Measurements from ENCODE around the gene SNX5.

SNX5 gene

DNA sequence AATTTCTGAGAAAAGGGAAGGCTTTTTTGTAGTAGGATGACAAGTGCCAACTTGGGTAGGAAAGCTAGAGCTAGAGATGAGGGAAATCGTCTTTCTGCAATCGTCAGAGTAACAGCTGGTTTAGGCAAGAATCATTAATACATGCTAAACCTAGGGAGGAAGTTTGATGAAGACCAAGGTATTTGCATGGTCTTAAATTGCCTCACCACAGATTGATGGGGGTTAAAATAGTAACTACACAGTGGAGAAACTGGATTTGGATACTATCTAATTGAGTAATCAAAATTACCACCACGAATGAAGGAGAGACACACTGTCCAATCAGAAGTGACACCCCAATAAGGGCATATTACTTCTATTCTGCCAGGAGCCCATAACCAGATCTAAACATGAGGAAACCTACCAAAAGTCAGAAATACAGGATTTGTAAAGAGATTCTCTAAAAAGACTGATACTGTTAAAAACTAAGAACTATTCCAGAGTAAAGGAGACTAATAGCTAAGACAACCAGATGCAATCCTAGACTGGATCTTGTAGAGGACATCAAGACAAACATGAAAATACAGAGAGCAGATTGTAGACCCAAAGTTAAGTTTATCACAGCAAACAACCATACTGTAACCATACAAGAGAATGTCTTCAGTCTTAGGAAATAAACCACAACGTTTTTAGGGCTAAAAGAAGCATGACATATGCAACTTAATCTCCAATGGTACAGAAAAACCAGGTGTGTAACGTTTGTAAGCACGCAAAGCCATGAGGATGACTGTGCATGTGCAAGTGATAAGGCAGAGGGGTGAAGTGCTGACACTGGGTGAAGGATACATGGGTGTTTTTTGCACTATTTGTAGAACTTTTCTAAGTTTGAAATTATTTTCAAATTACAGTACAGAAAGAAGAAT is 21.8 kb downstream of the SNX5 start:
- Histone ChIP-seq H3K79me2 (ENCODE audit: insufficient read depth, low read length) (peaks cover 37% of the 10 kb centered on the region; the same call in 1 of the 2 replicates), H3K9me2 (replicated peaks; ENCODE audit: insufficient read depth, low read length) (no peaks in the 10 kb centered on the region), H3K4me3 (ENCODE audit: insufficient read depth, low read length, poor library complexity, severe bottlenecking) (no peak overlapping the region), H4K20me1 (ENCODE audit: low read depth, low read length) (peaks cover 77% of the 10 kb centered on the region), H3K9ac (ENCODE audit: low read length) (no peak overlapping the region), H3K36me3 (ENCODE audit: low read length) (peaks cover 90% of the 10 kb centered on the region), H3K4me2 (ENCODE audit: low read depth, low read length, poor library complexity, severe bottlenecking) (no peak overlapping the region), H3K27ac (ENCODE audit: low read depth, low read length) (no peak overlapping the region), H3F3A (ENCODE audit: insufficient read depth) (peaks cover 66% of the 10 kb centered on the region), H3K27me3 (ENCODE audit: low read length) (no peaks in the 10 kb centered on the region), H2AFZ (ENCODE audit: low read depth, low read length, severe bottlenecking) (no peak overlapping the region), H3K9me3 (ENCODE audit: insufficient read depth, low read length) (no peaks in the 10 kb centered on the region)
- TF ChIP-seq, protein P1, sequence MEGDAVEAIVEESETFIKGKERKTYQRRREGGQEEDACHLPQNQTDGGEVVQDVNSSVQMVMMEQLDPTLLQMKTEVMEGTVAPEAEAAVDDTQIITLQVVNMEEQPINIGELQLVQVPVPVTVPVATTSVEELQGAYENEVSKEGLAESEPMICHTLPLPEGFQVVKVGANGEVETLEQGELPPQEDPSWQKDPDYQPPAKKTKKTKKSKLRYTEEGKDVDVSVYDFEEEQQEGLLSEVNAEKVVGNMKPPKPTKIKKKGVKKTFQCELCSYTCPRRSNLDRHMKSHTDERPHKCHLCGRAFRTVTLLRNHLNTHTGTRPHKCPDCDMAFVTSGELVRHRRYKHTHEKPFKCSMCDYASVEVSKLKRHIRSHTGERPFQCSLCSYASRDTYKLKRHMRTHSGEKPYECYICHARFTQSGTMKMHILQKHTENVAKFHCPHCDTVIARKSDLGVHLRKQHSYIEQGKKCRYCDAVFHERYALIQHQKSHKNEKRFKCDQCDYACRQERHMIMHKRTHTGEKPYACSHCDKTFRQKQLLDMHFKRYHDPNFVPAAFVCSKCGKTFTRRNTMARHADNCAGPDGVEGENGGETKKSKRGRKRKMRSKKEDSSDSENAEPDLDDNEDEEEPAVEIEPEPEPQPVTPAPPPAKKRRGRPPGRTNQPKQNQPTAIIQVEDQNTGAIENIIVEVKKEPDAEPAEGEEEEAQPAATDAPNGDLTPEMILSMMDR (IDR thresholded peaks at IDR 0.05; ENCODE audit: insufficient read depth, low read length, poor library complexity, severe bottlenecking) = no peak
- no peak for TF ChIP-seq EZH2phosphoT487 (conservative IDR thresholded peaks at IDR 0.05; ENCODE audit: low read length)

DNA sequence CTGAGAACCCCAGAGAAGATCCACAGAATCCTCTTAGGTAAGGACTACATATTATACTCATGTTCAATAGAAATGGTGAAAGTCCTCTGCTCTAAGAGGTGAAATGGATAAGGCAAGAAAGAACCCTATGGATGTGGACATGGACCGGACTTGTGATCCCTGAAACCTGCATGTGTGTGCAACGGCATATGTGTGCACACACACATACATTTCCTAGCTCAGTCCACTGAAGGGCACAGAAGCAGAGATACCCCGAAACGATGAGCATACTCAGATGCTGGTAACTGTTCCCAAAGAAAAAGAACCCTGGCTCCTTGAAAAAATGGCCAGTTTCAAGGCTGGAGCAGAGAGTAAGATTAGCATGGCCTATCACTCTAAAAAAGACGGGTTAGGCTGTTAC is 22.6 kb downstream of the SNX5 start:
- peaks cover 83% of the 10 kb centered on the region for H3K36me3 ChIP-seq (ENCODE audit: low read length)
- no peak overlapping the region for H3K9ac ChIP-seq (ENCODE audit: low read length)
- no peak overlapping the region for H2AFZ ChIP-seq (ENCODE audit: low read depth, low read length, severe bottlenecking)
- H3K4me2 ChIP-seq (ENCODE audit: low read depth, low read length, poor library complexity, severe bottlenecking) = no peak overlapping the region
- no peak overlapping the region for H3K27ac ChIP-seq (ENCODE audit: low read depth, low read length)
- H4K20me1 ChIP-seq (ENCODE audit: low read depth, low read length) = peaks cover 79% of the 10 kb centered on the region
- no peak overlapping the region for H3K4me3 ChIP-seq (ENCODE audit: insufficient read depth, low read length, poor library complexity, severe bottlenecking)
- TF ChIP-seq, protein P1 (IDR thresholded peaks at IDR 0.05; ENCODE audit: insufficient read depth, low read length, poor library complexity, severe bottlenecking) = no peak
- TF ChIP-seq EZH2phosphoT487 (conservative IDR thresholded peaks at IDR 0.05; ENCODE audit: low read length) = no peak
- peaks cover 29% of the 10 kb centered on the region; the same call in 1 of the 2 replicates for H3K79me2 ChIP-seq (ENCODE audit: insufficient read depth, low read length)
- peaks cover 72% of the 10 kb centered on the region for H3F3A ChIP-seq (ENCODE audit: insufficient read depth)
- no peaks in the 10 kb centered on the region for H3K27me3 ChIP-seq (ENCODE audit: low read length)
- H3K9me3 ChIP-seq (ENCODE audit: insufficient read depth, low read length) = no peaks in the 10 kb centered on the region
- H3K9me2 ChIP-seq (replicated peaks; ENCODE audit: insufficient read depth, low read length) = no peaks in the 10 kb centered on the region

DNA sequence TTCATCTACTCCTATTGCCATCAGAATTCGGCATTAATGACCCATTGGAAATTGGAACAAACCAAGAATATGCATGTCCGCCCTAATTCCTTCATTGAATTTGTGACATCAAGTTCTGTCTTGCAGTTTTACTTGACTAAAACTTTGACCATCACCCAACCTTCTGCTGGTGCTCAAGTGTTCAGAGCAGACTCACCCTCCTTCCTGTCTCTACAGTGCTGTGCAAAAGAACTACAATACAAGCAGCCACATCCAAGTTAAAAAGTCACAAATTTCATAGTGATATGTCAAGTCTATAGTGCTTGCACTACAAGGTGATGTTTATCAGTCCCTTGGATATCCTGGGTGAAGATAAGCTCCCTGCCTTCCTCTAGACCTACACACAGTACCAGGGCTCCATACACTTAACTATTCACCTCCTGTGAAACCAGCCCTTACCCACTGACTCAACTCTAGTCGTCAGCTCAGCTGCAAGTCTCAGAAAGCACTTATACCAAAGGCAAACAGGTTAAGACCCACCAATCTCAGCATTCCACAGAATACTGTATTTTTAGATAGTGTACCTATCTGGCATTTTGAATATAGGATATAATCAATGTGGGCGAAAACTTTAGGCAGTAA is 23.6 kb downstream of the SNX5 start:
- Histone ChIP-seq H3K4me3 (ENCODE audit: insufficient read depth, low read length, poor library complexity, severe bottlenecking) (no peak overlapping the region), H3K27ac (ENCODE audit: low read depth, low read length) (no peak overlapping the region), H3K79me2 (ENCODE audit: insufficient read depth, low read length) (peaks cover 23% of the 10 kb centered on the region; the same call in 1 of the 2 replicates), H3K36me3 (ENCODE audit: low read length) (peaks cover 72% of the 10 kb centered on the region), H3K27me3 (ENCODE audit: low read length) (no peaks in the 10 kb centered on the region), H3K9me2 (replicated peaks; ENCODE audit: insufficient read depth, low read length) (no peaks in the 10 kb centered on the region), H2AFZ (ENCODE audit: low read depth, low read length, severe bottlenecking) (no peak overlapping the region), H3F3A (ENCODE audit: insufficient read depth) (peaks cover 76% of the 10 kb centered on the region), H3K9me3 (ENCODE audit: insufficient read depth, low read length) (no peaks in the 10 kb centered on the region), H3K9ac (ENCODE audit: low read length) (no peak overlapping the region), H3K4me2 (ENCODE audit: low read depth, low read length, poor library complexity, severe bottlenecking) (no peak overlapping the region), H4K20me1 (ENCODE audit: low read depth, low read length) (peaks cover 68% of the 10 kb centered on the region)
- TF ChIP-seq, protein P1 (IDR thresholded peaks at IDR 0.05; ENCODE audit: insufficient read depth, low read length, poor library complexity, severe bottlenecking) = no peak
- TF ChIP-seq EZH2phosphoT487 (conservative IDR thresholded peaks at IDR 0.05; ENCODE audit: low read length) = no peak

Measured in SU-DHL-6 (cell line).